HG03342 (cell line): ENCODE results near the gene FANCE.
"Not testable (repeated sequence)": the region's sequence is repeated elsewhere in the genome, so short reads cannot be mapped to it uniquely, and the experiment has no call there.

Source experiments
- ATAC-seq: cut with Tn5 transposase; IDR thresholded peaks from one replicate; pipeline ENCODE4 v1.9.1; 2021; ENCODE audit warnings: mild to moderate bottlenecking, moderate library complexity; ENCODE audit not compliant: unreplicated experiment

The FANCE gene

GRCh38 chr6:35429463-35429862 lies 22.7 kb upstream of the FANCE start:
- ATAC-seq, result no peak

DNA sequence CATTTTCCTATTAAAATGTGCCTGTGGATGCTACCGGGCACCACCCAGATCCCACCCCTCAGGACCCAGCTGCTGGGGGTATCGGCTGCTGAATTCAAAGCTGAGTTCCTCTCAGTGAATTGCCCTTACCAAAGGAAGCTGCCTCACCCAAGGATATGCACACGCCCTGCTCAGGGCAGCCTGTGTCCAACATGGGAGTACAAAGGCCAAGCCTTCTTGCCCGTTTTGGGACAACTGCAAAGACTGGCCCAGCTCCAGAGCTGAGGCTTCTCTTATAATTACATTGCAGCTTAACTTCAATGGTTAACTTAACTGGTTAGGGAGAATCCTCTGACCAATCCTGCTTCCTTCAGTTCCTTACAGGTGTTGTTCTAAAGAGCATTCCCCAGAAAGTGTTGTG lies 19.8 kb upstream of the FANCE start:
- ATAC-seq, result no peak

DNA sequence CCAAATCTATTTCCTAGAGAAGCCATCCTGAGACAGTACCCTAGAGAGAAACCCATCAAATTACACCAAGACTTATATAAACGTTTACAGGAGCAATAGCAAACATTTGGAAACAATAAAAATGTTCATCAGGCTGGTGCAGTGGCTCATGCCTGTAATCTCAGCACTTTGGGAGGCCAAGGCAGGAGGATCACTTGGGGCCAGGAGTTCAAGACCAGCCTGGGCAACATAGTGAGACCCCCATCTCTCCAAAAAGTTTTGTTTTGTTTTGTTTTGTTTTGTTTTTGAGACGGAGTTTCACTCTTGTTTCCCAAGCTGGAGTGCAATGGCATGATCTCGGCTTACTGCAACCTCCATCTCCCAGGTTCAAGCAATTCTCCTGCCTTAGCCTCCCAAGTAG lies 19.4 kb upstream of the FANCE start:
- ATAC-seq, result not testable (repeated sequence)

GRCh38 chr6:35435074-35435837 lies 16.9 kb upstream of the FANCE start:
- ATAC-seq, result no peak

DNA sequence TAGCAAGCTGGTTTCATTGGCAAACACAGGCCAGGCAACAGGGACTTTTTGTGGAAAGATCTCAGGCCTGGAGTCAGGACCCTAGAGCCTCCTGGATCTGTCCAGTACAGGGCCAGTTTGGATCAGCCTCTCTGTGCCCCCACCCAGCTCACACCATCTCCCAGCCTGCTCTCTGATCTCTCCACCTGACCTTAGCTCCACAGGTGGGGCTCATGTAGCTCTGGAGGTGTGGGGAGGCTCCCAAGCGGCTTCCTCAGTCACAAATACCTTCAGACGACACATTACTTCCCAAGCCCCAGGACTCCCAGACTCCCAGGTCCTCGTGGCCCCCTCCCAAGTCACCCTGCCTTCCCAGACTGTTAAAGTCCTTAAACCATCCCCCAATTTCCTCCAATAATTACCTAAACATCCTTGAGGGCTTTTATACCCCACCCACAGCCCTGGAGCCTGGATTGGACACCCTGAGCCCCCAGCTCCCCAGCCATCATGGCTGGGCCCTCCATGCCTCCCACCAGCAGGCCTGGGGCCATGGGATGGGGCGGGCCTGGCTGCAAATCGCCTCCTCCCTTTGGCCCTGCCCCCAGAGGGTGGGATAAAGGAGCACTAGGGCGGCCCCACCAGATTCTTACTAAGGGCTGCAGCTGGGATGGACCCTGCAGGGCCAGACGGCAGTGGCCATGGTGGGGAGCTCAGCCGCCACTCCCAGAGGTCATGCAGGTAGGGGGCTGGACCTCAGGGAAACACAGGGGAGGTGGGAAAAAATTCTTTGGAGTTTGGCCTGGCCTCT lies 15.9 kb upstream of the FANCE start:
- ATAC-seq, result no peak

DNA sequence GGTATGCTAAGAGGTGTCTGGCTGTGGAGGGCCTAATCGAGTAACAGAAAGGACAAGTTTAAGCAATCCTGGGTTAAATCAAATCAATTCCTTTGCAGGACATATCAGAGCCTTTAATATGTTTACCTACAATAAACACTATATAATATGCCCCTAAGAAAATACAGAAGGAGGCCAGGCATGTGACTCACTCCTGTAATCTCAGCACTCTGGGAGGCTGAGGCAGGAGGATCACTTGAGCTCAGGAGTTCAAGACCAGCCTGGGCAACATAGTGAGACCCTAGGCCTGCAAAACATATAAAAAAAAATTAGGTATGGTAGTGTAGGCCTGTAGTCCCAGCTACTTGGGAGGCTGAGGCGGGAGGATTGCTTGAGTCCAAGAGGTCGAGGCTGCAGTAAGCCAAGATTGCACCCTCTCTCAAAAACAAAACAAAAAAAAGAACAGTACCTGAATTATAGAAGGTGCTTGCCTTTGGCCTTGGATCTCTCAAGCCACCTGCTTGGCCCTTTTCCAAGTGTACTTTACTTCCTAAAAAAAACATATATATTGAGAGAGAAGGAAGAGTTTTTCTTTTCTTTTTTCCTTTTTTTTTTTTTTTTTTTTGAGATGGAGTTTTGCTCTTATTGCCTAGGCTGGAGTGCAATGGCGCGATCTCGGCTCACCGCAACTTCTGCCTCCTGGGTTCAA lies 13.6 kb upstream of the FANCE start:
- not testable (repeated sequence) for ATAC-seq

GRCh38 chr6:35439308-35439707 lies 12.8 kb upstream of the FANCE start:
- ATAC-seq, result no peak

GRCh38 chr6:35441205-35441604 lies 10.9 kb upstream of the FANCE start:
- ATAC-seq, result no peak

DNA sequence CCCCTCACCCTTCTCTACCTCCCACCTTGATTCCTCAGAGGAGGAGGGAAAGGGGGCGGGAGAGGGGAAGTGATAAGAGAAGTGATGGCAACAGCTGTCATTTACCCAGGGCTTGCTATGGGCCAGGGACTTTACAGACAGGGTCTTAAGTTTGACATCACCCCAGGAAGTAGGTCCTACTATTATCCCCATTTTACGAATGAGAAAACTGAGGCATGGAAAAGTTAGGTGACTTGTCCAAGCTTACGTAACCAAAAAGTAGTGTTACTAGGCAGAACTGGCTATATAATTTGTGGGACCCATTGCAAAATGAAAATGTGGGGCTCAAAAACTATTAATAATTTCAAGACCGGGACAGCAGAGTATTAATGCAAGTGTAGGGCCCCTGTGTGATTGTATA lies 10.5 kb upstream of the FANCE start:
- no peak for ATAC-seq

DNA sequence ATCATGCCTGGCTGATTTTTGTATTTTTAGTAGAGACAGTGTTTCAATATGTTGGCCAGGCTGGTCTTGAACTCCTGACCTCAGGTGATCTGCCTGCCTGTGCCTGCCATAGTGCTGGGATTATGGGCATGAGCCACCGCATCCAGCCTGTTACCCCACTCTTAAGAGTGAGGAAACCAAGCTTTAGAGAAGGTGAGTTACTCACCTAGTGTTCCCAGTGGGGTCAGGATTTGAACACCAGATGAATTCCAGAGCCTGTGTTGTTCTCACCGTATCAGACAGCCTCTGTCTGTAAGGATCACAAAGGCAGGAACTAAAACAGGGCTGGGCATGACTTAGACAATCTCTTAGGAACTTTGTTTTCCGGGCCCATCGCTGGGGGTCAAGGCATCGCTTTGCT lies 9.4 kb upstream of the FANCE start:
- no peak for ATAC-seq

DNA sequence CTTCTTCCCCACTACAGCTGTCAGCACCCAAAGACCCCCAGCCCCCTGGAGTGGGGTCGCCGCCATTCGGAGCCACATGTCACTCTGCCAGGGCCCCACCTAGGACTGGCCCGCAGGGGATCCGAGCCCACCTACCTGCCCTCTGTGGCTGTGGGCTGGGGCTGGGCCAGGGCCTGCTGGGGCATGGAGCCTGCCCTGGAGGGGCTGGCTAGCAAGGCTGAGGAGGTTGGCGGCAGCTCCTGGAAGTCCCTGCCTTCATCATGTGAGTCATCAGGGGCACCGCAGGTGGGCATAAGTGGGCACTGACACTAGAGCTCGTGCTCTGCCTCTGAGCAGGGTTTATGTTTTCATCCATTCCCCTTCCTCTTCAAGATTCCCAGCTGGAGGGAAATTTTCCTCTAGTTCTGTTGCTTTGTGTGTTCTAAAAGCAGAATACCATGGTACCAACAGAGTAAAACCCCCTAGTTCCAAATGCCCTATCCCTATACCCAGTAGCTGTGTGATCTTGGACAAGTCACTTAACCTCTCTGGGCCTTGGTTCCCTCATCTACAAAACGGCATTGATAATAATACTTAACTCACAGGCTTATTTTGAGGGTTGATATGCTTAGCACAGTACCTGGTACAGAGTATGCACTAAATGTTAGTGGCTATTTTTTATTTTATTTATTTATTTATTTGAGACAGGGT lies 8.7 kb upstream of the FANCE start:
- no peak for ATAC-seq

GRCh38 chr6:35445691-35446090 lies 6.4 kb upstream of the FANCE start:
- no peak for ATAC-seq

DNA sequence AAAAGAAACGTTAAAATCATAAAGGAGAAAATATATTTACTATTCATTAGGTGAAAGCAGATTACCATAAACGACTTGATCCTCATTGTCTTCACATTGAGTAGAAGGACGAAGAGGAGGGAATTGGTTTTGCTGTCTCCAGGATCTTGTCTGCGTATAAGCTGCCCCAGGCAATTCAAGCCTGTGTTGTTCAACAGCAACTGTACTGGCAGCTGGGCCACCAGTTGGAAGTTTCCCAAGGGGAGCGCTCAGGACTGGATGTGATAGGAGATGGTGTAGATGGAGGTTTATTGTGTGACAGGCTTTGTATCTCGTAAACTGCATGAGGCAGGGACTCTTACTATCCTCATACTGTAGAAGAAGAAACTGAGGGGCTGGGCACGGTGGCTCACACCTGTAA lies 3.9 kb upstream of the FANCE start:
- ATAC-seq, result no peak

GRCh38 chr6:35449287-35449881 lies 2.8 kb upstream of the FANCE start:
- peak; percentile 33 for ATAC-seq

DNA sequence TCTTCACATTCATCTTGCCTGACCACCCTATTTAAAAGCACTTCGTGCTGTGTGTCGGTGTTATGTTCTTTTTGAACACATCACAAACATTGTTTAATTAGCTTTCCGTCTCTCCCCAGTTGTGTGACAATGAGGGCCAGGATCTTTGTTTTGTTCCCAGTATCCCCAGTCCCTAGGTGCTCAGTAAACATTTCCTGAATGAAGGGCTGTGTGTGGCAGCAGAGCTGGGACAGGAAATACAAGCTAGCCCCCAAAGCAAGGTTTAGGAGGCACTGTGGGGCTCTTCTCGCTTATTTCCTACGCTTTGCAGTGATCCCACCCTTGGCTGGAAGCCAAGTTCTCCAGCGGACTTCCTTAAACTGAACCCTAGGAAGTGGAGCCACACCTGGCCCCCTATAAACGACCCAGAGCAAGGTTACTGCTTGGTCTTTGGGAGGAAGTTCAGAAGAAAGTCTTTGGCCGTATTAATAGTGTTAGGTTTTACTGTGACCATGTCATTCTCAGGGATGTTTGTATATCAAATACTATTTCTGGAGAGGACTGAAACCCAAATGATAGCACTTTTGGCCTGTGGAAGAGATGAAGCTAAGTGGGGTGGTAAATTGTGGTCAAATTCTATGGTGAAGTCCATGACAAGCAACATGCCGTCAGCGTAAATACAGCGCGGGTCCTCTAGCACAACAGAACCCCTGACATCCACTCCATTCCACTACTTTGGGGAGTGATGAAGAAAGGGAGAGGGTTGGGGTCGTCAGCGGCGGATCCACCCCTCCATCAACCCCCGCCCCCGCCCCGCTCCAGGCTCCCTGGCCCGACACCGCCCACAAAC lies 570 bp upstream of the FANCE start:
- ATAC-seq, result no peak

- ATAC-seq, result no peak
Observed at GRCh38 chr6:35453236-35453635, 1.1 kb downstream of the FANCE start.

- ATAC-seq, result no peak
Observed at GRCh38 chr6:35454391-35455110, 2.4 kb downstream of the FANCE start.

DNA sequence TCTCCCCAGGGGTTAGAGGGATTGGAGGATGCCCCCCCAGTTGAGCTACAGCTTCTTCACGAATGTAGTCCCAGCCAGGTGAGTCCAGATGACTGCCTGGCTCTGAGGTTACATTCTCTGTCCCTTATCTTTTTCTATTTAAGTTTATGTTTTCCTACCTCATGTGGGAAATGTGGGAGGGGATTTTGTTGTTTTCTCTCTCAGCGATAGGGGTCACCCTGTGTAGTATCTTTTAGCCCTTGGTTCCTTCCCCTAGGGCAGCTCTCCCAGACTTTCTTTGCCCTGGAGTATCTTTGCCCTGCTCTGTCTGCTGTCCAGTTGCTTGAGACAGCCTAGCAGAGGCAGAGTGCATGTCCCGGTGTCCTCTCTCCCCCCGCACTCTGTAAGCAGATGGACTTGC lies 5.8 kb downstream of the FANCE start:
- ATAC-seq, result no peak

DNA sequence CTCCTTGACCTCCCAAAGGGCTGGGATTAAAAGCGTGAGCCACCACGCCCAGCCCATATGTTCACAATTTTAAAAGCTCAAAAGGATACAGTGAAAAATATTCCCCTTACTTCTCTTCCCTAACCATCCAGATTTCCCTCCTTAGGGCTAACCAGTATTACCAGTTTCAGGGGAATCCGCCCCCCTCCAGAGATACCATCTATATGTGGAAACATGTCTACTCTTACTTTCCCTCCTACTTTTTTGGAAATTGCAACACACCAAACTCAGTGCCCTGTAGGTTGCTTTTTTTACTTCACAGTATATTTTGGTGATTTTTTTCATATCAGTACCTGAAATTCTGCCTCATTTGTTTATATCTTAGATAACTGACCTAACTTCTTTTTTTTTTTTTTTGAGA lies 9.1 kb downstream of the FANCE start:
- no peak for ATAC-seq
